ENCODE measurements around the gene URB1. TPM values are rescaled to one million over a fixed set of nuclear protein-coding genes. Genes with fewer than 3 reads are reported as not detected.

The URB1 gene
- total and polyA plus RNA-seq, 4 donors, result 3.7 to 17.6 (median 11.4) TPM

- DNase-seq, result no peak
- 66 to 73% methylated on average over 10 of the region's 10 CpGs for WGBS, 2 donors
- no peaks in the 10 kb centered on the region for H3K9me3 ChIP-seq (ENCODE audit: control insufficient read depth in 4 of 4, insufficient read depth in 3 of 4, low read length in 3 of 4)
- peak overlapping the region in 1 of 2 donors; percentile 24 for H3K27ac ChIP-seq (ENCODE audit: low read depth in 1 of 2, low read length in 1 of 2)
- no peak for ATAC-seq (ENCODE audit: insufficient read depth, low FRiP score)
- no peak overlapping the region for H3K4me3 ChIP-seq
- H3K36me3 ChIP-seq (ENCODE audit: control insufficient read depth in 4 of 4, insufficient read depth in 4 of 4, low read length in 4 of 4), result peaks cover 0 to 2% (median 0%) of the 10 kb centered on the region in 4 donors
- H3K9ac ChIP-seq (ENCODE audit: insufficient read depth in 1 of 2, low read length in 2 of 2), result no peak overlapping the region
- TF ChIP-seq CTCF (IDR thresholded peaks at IDR 0.05; ENCODE audit: control extremely low read depth, extremely low read depth), result no peak
- no peaks in the 10 kb centered on the region for H3K27me3 ChIP-seq (ENCODE audit: control insufficient read depth in 3 of 3, insufficient read depth in 3 of 3, low read length in 2 of 3)
- peaks cover 0 to 8% (median 0%) of the 10 kb centered on the region in 5 donors for H3K4me1 ChIP-seq (ENCODE audit: control insufficient read depth in 5 of 5, insufficient read depth in 5 of 5, low read length in 5 of 5)
Measured at GRCh38 chr21:32427958-32428623, 35.3 kb upstream of the URB1 start.

- ATAC-seq (ENCODE audit: insufficient read depth, low FRiP score), result no peak
- H3K9ac ChIP-seq (ENCODE audit: insufficient read depth in 1 of 2, low read length in 2 of 2), result no peak overlapping the region
- peaks cover 0 to 2% (median 0%) of the 10 kb centered on the region in 4 donors for H3K36me3 ChIP-seq (ENCODE audit: control insufficient read depth in 4 of 4, insufficient read depth in 4 of 4, low read length in 4 of 4)
- TF ChIP-seq CTCF (IDR thresholded peaks at IDR 0.05; ENCODE audit: control extremely low read depth, extremely low read depth), result no peak
- H3K27ac ChIP-seq (ENCODE audit: low read depth in 1 of 2, low read length in 1 of 2), result no peak overlapping the region
- no peak for DNase-seq
- 81 to 87% methylated on average over 6 of the region's 6 CpGs for WGBS, 2 donors
- no peaks in the 10 kb centered on the region for H3K27me3 ChIP-seq (ENCODE audit: control insufficient read depth in 3 of 3, insufficient read depth in 3 of 3, low read length in 2 of 3)
- H3K4me3 ChIP-seq, result no peak overlapping the region
- H3K4me1 ChIP-seq (ENCODE audit: control insufficient read depth in 5 of 5, insufficient read depth in 5 of 5, low read length in 5 of 5), result peaks cover 0 to 8% (median 0%) of the 10 kb centered on the region in 5 donors
- no peaks in the 10 kb centered on the region for H3K9me3 ChIP-seq (ENCODE audit: control insufficient read depth in 4 of 4, insufficient read depth in 3 of 4, low read length in 3 of 4)
Measured at GRCh38 chr21:32426592-32427051, 33.8 kb upstream of the URB1 start.

- Histone ChIP-seq H3K4me3 (no peak overlapping the region), H3K36me3 (ENCODE audit: control insufficient read depth in 4 of 4, insufficient read depth in 4 of 4, low read length in 4 of 4) (peaks cover 0 to 2% (median 0%) of the 10 kb centered on the region in 4 donors), H3K27me3 (ENCODE audit: control insufficient read depth in 3 of 3, insufficient read depth in 3 of 3, low read length in 2 of 3) (no peaks in the 10 kb centered on the region), H3K4me1 (ENCODE audit: control insufficient read depth in 5 of 5, insufficient read depth in 5 of 5, low read length in 5 of 5) (peaks cover 0 to 8% (median 0%) of the 10 kb centered on the region in 5 donors), H3K9me3 (ENCODE audit: control insufficient read depth in 4 of 4, insufficient read depth in 3 of 4, low read length in 3 of 4) (no peaks in the 10 kb centered on the region), H3K27ac (ENCODE audit: low read depth in 1 of 2, low read length in 1 of 2) (no peak overlapping the region), H3K9ac (ENCODE audit: insufficient read depth in 1 of 2, low read length in 2 of 2) (no peak overlapping the region)
- ATAC-seq (ENCODE audit: insufficient read depth, low FRiP score), result no peak
- TF ChIP-seq CTCF (IDR thresholded peaks at IDR 0.05; ENCODE audit: control extremely low read depth, extremely low read depth), result no peak
- DNase-seq, result no peak
- 51 to 70% methylated on average over 5 of the region's 5 CpGs for WGBS, 2 donors
Measured at GRCh38 chr21:32426066-32426465, 33.3 kb upstream of the URB1 start.
